ENCODE measurements around the gene BRF1.

BRF1 gene

GRCh38 chr14:105241641-105242040 lies 59.2 kb downstream of the BRF1 start:
- Histone ChIP-seq H3K79me2 (ENCODE audit: control insufficient read depth, low read length) (peaks cover 22% of the 10 kb centered on the region), H3K4me1 (ENCODE audit: control insufficient read depth, low read length) (no peaks in the 10 kb centered on the region), H3K36me3 (ENCODE audit: control insufficient read depth, low read length) (peaks cover 13% of the 10 kb centered on the region; the same call in 1 of the 2 replicates), H3K4me3 (ENCODE audit: low read length) (no peak overlapping the region), H3K27ac (ENCODE audit: low read depth, low read length) (no peak overlapping the region), H3F3A (ENCODE audit: control insufficient read depth, insufficient read depth) (no peaks in the 10 kb centered on the region), H3K9me2 (replicated peaks; ENCODE audit: control insufficient read depth, low read length) (no peaks in the 10 kb centered on the region), H3K9me3 (ENCODE audit: control insufficient read depth, insufficient read depth, low read length) (peaks cover 3% of the 10 kb centered on the region; the same call in 1 of the 2 replicates), H4K20me1 (ENCODE audit: control insufficient read depth, insufficient read depth, low read depth, low read length) (no peaks in the 10 kb centered on the region), H3K27me3 (ENCODE audit: control insufficient read depth, low read length) (no peaks in the 10 kb centered on the region), H3K4me2 (ENCODE audit: low read length) (no peak overlapping the region)
- TF ChIP-seq CTCF (IDR thresholded peaks at IDR 0.05; ENCODE audit: low read depth, low read length, poor library complexity, severe bottlenecking), result no peak
- TF ChIP-seq EZH2phosphoT487 (IDR thresholded peaks at IDR 0.05; ENCODE audit: borderline replicate concordance, low read length), result no peak

- TF ChIP-seq CTCF (IDR thresholded peaks at IDR 0.05; ENCODE audit: low read depth, low read length, poor library complexity, severe bottlenecking), result no peak
- no peak for TF ChIP-seq EZH2phosphoT487 (IDR thresholded peaks at IDR 0.05; ENCODE audit: borderline replicate concordance, low read length)
- no peak overlapping the region for H3K4me3 ChIP-seq (ENCODE audit: low read length)
- H3K79me2 ChIP-seq (ENCODE audit: control insufficient read depth, low read length), result peaks cover 22% of the 10 kb centered on the region
- no peaks in the 10 kb centered on the region for H3K4me1 ChIP-seq (ENCODE audit: control insufficient read depth, low read length)
- no peaks in the 10 kb centered on the region for H4K20me1 ChIP-seq (ENCODE audit: control insufficient read depth, insufficient read depth, low read depth, low read length)
- no peaks in the 10 kb centered on the region for H3K27me3 ChIP-seq (ENCODE audit: control insufficient read depth, low read length)
- H3F3A ChIP-seq (ENCODE audit: control insufficient read depth, insufficient read depth), result no peaks in the 10 kb centered on the region
- no peaks in the 10 kb centered on the region for H3K9me2 ChIP-seq (replicated peaks; ENCODE audit: control insufficient read depth, low read length)
- no peak overlapping the region for H3K4me2 ChIP-seq (ENCODE audit: low read length)
- no peak overlapping the region for H3K27ac ChIP-seq (ENCODE audit: low read depth, low read length)
- H3K9me3 ChIP-seq (ENCODE audit: control insufficient read depth, insufficient read depth, low read length), result peaks cover 3% of the 10 kb centered on the region; the same call in 1 of the 2 replicates
- peaks cover 13% of the 10 kb centered on the region; the same call in 1 of the 2 replicates for H3K36me3 ChIP-seq (ENCODE audit: control insufficient read depth, low read length)
Measured at GRCh38 chr14:105240811-105241576, 59.8 kb downstream of the BRF1 start.

GRCh38 chr14:105229099-105229655 lies 71.6 kb downstream of the BRF1 start:
- Histone ChIP-seq H3K9me3 (ENCODE audit: control insufficient read depth, insufficient read depth, low read length) (no peaks in the 10 kb centered on the region; the same call in 1 of the 2 replicates), H3K4me1 (ENCODE audit: control insufficient read depth, low read length) (no peaks in the 10 kb centered on the region), H3K9me2 (replicated peaks; ENCODE audit: control insufficient read depth, low read length) (no peaks in the 10 kb centered on the region), H3K27ac (ENCODE audit: low read depth, low read length) (no peak overlapping the region), H3K36me3 (ENCODE audit: control insufficient read depth, low read length) (peaks cover 4% of the 10 kb centered on the region), H3F3A (ENCODE audit: control insufficient read depth, insufficient read depth) (no peaks in the 10 kb centered on the region), H3K79me2 (ENCODE audit: control insufficient read depth, low read length) (peaks cover 3% of the 10 kb centered on the region; the same call in 1 of the 2 replicates), H3K4me2 (ENCODE audit: low read length) (no peak overlapping the region), H3K4me3 (ENCODE audit: low read length) (no peak overlapping the region), H4K20me1 (ENCODE audit: control insufficient read depth, insufficient read depth, low read depth, low read length) (no peaks in the 10 kb centered on the region), H3K27me3 (ENCODE audit: control insufficient read depth, low read length) (no peaks in the 10 kb centered on the region)
- TF ChIP-seq EZH2phosphoT487 (IDR thresholded peaks at IDR 0.05; ENCODE audit: borderline replicate concordance, low read length) (no peak), CTCF (IDR thresholded peaks at IDR 0.05; ENCODE audit: low read depth, low read length, poor library complexity, severe bottlenecking) (no peak)

All from DOHH2 (cell line).